Measurements from ENCODE around the gene ZNF136.

The ZNF136 gene

GRCh38 chr19:12166626-12167025, 3.7 kb downstream of the ZNF136 start:
- Histone ChIP-seq H3K27ac (no peak overlapping the region), H3K4me3 (no peak overlapping the region)

GRCh38 chr19:12180377-12180776, 17.5 kb downstream of the ZNF136 start:
- no peak overlapping the region for H3K4me3 ChIP-seq

GRCh38 chr19:12187625-12188024, 24.7 kb downstream of the ZNF136 start:
- Histone ChIP-seq H3K4me3 (no peak overlapping the region), H3K27ac (no peak overlapping the region)

More at GRCh38 chr19:12180377-12180776, 17.5 kb downstream of the ZNF136 start:
- H3K27ac ChIP-seq: no peak overlapping the region

- Histone ChIP-seq H3K4me3 (peak overlapping the region; percentile 37 to 61 (median 44)), H3K27ac (peak overlapping the region in 7 of 21 experiments; percentile 22 to 76 (median 52))
Observed at GRCh38 chr19:12194827-12195731, 32.2 kb downstream of the ZNF136 start.

GRCh38 chr19:12198136-12198535, 35.2 kb downstream of the ZNF136 start:
- Histone ChIP-seq H3K27ac (no peak overlapping the region), H3K4me3 (no peak overlapping the region)

GRCh38 chr19:12199757-12200419, 37.0 kb downstream of the ZNF136 start:
- Histone ChIP-seq H3K4me3 (no peak overlapping the region), H3K27ac (no peak overlapping the region)

GRCh38 chr19:12202250-12202649, 39.4 kb downstream of the ZNF136 start:
- Histone ChIP-seq H3K27ac (no peak overlapping the region), H3K4me3 (no peak overlapping the region)

GRCh38 chr19:12205296-12205695, 42.4 kb downstream of the ZNF136 start:
- H3K4me3 ChIP-seq: no peak overlapping the region
- H3K27ac ChIP-seq: no peak overlapping the region

- H3K27ac ChIP-seq: no peak overlapping the region
Observed at GRCh38 chr19:12208221-12208620, 45.3 kb downstream of the ZNF136 start.

GRCh38 chr19:12217332-12217731, 54.4 kb downstream of the ZNF136 start:
- Histone ChIP-seq H3K4me3 (no peak overlapping the region), H3K27ac (no peak overlapping the region)

More at GRCh38 chr19:12208221-12208620, 45.3 kb downstream of the ZNF136 start:
- H3K4me3 ChIP-seq: no peak overlapping the region

GRCh38 chr19:12222980-12223630, 60.2 kb downstream of the ZNF136 start:
- Histone ChIP-seq H3K4me3 (no peak overlapping the region), H3K27ac (no peak overlapping the region)

GRCh38 chr19:12224676-12225075, 61.8 kb downstream of the ZNF136 start:
- Histone ChIP-seq H3K4me3 (no peak overlapping the region), H3K27ac (no peak overlapping the region)

- no peak overlapping the region for H3K27ac ChIP-seq
Observed at GRCh38 chr19:12229990-12230389, 67.1 kb downstream of the ZNF136 start.

GRCh38 chr19:12230751-12231733, 68.1 kb downstream of the ZNF136 start:
- no peak overlapping the region for H3K27ac ChIP-seq
- H3K4me3 ChIP-seq: no peak overlapping the region

More at GRCh38 chr19:12229990-12230389, 67.1 kb downstream of the ZNF136 start:
- H3K4me3 ChIP-seq: no peak overlapping the region

GRCh38 chr19:12232961-12233360, 70.1 kb downstream of the ZNF136 start:
- Histone ChIP-seq H3K4me3 (no peak overlapping the region), H3K27ac (no peak overlapping the region)

- H3K27ac ChIP-seq: no peak overlapping the region
- no peak overlapping the region for H3K4me3 ChIP-seq
Observed at GRCh38 chr19:12237143-12237839, 74.4 kb downstream of the ZNF136 start.

Measured in skin epidermis (tissue), 12 donors.